Astrocyte of the spinal cord (primary cell): ENCODE results near the gene MARCHF9.

Source experiments
- DNase-seq: peaks from one replicate; pipeline ENCODE4 v3.0.0; 2011; ENCODE audit warnings: low read depth, low spot score
- H3K4me3 ChIP-seq: 2 replicates; pipeline ENCODE4 v1.5.1; 2011; ENCODE audit warnings: low read depth, mild to moderate bottlenecking, low read length, moderate library complexity
- in situ Hi-C: cut with HindIII; loops from 2 replicates; pipeline ENCODE4 v1.10.0; 2017; ENCODE audit warnings: low sequenced_read_pairs
- TF ChIP-seq, protein P1 (sequence below): IDR thresholded peaks from 2 replicates; pipeline ENCODE4 v1.5.1; 2012; ENCODE audit warnings: low read depth, mild to moderate bottlenecking, low read length, inconsistent platforms

The MARCHF9 gene

DNA sequence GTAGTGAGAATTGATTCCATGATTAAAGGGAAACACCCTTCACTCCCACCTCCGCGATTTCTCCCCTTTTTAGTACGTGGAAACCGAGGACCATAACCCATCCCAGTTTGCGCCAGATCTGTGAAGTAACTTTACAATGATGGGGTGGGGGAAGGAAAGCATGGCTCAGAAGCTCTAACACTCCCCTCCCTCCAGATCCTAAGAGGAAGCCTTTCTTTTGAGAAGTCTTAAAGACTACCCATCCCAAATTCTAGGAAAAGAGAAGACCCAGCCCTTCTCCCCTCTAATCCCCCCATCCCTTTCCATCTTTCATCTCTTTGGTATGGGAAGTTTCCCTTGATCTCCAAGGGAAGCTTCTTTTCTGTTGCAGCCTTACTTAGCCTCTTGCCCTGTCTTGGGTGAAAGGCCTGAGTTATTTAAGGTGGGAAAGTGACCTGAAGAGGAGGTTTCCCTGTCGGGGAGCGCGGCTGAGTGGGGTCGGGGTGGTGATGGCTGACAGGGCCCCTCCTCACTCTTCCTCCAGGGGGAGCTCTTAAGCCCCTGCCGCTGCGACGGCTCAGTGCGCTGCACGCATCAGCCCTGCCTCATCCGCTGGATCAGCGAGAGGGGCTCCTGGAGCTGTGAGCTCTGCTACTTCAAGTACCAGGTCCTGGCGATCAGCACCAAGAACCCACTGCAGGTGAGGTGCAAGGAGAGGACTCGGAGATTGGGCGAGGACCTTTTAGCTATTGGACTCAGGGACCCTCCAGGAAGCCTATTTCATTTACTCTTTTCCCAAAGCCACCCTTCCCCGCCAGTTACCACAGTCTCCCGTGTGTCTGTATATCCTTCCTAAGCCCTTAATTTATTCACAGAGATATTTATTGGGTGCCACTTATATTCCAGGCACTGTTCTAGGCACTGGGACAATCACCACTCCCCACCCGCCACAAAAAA is 1.8 kb downstream of the MARCHF9 start:
- no peak overlapping the region for H3K4me3 ChIP-seq
- DNase-seq = no peak
- TF ChIP-seq, protein P1, sequence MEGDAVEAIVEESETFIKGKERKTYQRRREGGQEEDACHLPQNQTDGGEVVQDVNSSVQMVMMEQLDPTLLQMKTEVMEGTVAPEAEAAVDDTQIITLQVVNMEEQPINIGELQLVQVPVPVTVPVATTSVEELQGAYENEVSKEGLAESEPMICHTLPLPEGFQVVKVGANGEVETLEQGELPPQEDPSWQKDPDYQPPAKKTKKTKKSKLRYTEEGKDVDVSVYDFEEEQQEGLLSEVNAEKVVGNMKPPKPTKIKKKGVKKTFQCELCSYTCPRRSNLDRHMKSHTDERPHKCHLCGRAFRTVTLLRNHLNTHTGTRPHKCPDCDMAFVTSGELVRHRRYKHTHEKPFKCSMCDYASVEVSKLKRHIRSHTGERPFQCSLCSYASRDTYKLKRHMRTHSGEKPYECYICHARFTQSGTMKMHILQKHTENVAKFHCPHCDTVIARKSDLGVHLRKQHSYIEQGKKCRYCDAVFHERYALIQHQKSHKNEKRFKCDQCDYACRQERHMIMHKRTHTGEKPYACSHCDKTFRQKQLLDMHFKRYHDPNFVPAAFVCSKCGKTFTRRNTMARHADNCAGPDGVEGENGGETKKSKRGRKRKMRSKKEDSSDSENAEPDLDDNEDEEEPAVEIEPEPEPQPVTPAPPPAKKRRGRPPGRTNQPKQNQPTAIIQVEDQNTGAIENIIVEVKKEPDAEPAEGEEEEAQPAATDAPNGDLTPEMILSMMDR = peak; percentile 76
- in situ Hi-C loops = no loop called here

DNA sequence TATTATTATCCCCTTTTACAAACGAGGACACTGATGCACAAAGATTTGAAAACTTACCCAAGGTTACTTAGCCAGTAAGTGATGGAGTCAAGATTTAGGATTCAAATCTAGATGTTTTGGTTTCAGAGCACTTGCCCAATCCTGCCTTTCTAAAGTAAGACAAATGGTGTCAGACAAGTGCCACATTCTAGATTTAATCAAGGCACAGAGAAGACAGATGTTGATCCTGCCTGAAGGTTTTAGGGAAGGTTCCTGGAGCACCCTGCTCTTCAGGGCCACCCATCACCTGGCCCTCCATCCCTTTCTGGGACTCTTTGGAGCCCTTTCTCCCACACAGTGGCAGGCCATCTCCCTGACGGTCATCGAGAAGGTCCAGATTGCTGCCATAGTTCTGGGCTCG is 2.9 kb downstream of the MARCHF9 start:
- in situ Hi-C loops = no loop called here
- TF ChIP-seq, protein P1 = no peak
- H3K4me3 ChIP-seq = no peak overlapping the region
- DNase-seq = no peak

DNA sequence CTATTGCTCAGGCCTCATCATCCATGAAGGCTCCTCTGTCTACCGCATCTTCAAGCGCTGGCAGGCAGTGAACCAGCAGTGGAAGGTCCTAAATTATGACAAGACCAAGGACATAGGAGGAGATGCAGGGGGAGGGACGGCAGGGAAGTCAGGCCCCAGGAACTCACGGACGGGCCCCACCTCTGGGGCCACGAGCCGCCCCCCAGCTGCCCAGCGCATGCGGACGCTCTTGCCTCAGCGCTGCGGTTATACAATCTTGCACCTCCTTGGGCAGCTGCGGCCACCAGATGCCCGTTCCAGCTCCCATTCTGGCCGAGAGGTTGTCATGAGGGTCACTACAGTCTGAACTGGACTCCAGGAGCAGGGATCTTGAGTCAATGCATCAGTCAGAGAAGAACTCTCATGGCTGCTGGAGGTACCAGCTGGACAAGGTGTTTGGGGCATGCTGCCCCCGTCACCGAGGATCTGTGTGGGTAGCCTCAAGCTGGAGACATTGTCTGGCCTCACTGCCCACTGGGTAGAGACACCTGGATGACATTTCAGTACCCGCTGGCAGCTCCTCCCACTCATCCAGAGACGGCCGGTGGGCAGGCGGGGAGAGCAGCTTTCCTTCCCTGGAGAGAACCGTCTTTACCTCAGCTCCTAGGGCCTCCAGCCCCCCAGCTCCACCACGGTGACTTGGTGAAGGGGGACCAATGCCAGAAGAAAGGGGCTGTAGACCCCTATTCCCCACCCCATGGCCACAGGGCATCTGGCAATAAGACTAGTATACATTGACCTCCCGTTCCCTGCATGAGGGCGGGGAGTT is 3.9 kb downstream of the MARCHF9 start:
- in situ Hi-C loops = no loop called here
- no peak for DNase-seq
- TF ChIP-seq, protein P1 = no peak
- no peak overlapping the region for H3K4me3 ChIP-seq

- in situ Hi-C loops = no loop called here
- DNase-seq = no peak
- no peak overlapping the region for H3K4me3 ChIP-seq
- TF ChIP-seq, protein P1 = peak; percentile 46
Observed at GRCh38 chr12:57759360-57759980, 4.6 kb downstream of the MARCHF9 start.

- DNase-seq = no peak
- TF ChIP-seq, protein P1 = no peak
- H3K4me3 ChIP-seq = no peak overlapping the region
- in situ Hi-C loops = no loop called here
Observed at GRCh38 chr12:57760347-57760982, 5.6 kb downstream of the MARCHF9 start.
